ENCODE results near the gene IL23R.

- TF ChIP-seq CTCF (IDR thresholded peaks at IDR 0.05; ENCODE audit: low read length) (no peak), EZH2 (IDR thresholded peaks at IDR 0.05; ENCODE audit: borderline replicate concordance, low read length) (no peak)
Measured at GRCh38 chr1:67190942-67191341, 24.7 kb downstream of the IL23R start.
